SK-N-SH treated with all-trans-retinoic acid at 6 μM for 48 hours (cell line): ENCODE data around the gene CRYBA4.

Experiments used
- CREB5 ChIP-seq: fragments of 250-450 bp; sonication (Bioruptor Pico); IDR thresholded peaks from 2 replicates; pipeline ENCODE4 v1.5.1; 2020; ENCODE audit warnings: low read depth, mild to moderate bottlenecking, moderate library complexity
- RARB ChIP-seq: fragments of 250-450 bp; sonication (Bioruptor Pico); IDR thresholded peaks from 2 replicates; pipeline ENCODE4 v1.8.0; 2021; ENCODE audit warnings: mild to moderate bottlenecking, moderate library complexity
- TCF4 ChIP-seq: fragments of 250-450 bp; sonication (Bioruptor Pico); IDR thresholded peaks from 2 replicates; pipeline ENCODE4 v1.8.0; 2021; ENCODE audit warnings: mild to moderate bottlenecking, moderate library complexity, borderline replicate concordance

GRCh38 chr22:26593763-26594162 lies 28.0 kb upstream of the CRYBA4 start:
- TF ChIP-seq RARB (CRISPR knock-in tag) (no peak), CREB5 (CRISPR knock-in tag) (no peak), TCF4 (CRISPR knock-in tag) (no peak)
